Left renal cortex interstitium (tissue), 4 donors: ENCODE measurements around the gene PRR23C. TPM values are rescaled to one million over a fixed set of nuclear protein-coding genes. Genes with fewer than 3 reads are reported as not detected.

Experiments
- DNase-seq, 4 donors: peaks; one replicate each; pipeline ENCODE4 v3.0.0-alpha.2; 2013; ENCODE audit warnings: low read depth in 4 of 4, low spot score in 2 of 4, missing footprints in 1 of 4
- polyA plus RNA-seq, 4 donors: library from polyadenylated mRNA; unstranded; fragments of 120-200 nt; gene quantifications; one replicate each; pipeline ENCODE4 v1.2.1, GENCODE V29; 2013; ENCODE audit not compliant: insufficient read length in 4 of 4

PRR23C gene
- polyA plus RNA-seq, 4 donors, result 0.06 to 0.07 (median 0.06) TPM; not detected in 1

DNA sequence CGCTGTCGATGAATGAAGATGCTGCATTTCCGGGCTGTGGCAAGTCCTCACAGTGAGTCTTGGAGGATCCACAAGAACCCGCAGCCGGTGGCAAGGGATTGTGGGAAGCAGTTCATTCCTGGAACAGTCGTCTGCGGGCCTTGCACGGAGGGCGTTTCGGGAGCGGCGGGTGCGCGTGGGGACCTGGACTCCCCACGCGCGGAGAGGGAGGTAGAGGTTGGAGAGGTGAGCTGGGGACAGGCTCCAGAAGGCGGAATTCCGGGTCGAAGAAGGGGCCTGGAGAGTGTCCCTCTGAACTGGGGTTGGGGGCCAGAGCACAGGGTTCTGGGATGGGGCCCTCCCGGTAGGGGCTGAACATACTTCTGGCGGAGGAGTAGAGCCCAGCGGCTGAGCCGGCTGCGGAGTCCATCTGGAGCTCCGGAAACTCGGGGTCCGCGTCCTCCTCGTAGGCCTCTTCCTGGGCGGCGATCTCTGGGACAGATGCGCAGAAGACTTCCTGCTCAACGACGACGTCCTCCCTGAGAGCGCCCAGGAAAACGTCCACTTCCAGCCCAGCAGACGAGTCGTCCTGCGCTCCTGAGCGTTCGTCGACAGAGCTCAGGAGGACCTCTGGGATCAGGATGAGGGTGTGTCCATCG is 39.2 kb downstream of the PRR23C start:
- no peak for DNase-seq

DNA sequence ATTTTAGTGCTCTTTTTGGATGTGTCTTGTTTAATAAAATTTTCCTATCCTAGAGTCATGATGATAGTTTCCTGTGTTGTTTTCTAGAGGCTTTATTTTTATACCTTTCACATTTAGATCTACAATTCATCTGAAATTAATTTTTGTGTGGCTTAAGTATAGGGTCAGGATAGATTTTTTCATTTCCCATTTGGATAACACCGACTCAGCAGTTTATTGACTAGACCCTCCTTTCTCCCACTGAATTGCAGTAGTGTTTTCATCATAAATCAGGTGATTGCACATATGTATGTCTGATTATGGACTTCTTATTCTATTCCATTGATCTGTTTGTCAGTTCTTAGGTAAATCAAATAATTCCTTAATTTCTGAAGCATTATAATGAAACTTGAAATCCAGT is 49.0 kb downstream of the PRR23C start:
- DNase-seq, result no peak

Other genes starting within 250 kb of the PRR23C start
- 10 to 100 TPM; 27.4 to 33.2 (median 29.7) TPM for gene PIK3CB, start 210.0 kb downstream of the PRR23C start, polyA plus RNA-seq
- not detected for gene FOXL2, start 97.8 kb downstream of the PRR23C start, polyA plus RNA-seq
- under 1 TPM in 3 of 4 donors, not detected in 1; 0.04 to 0.11 (median 0.05) TPM for gene FOXL2NB, start 97.7 kb downstream of the PRR23C start, polyA plus RNA-seq
- gene PRR23A, start 38.6 kb downstream of the PRR23C start, polyA plus RNA-seq, result not detected
- gene PRR23B, start 24.0 kb downstream of the PRR23C start, polyA plus RNA-seq, result not detected